Measurements from ENCODE around the gene BEND6.
"Not testable (repeated sequence)": the region's sequence is repeated elsewhere in the genome, so short reads cannot be mapped to it uniquely, and the experiment has no call there.

BEND6 gene

GRCh38 chr6:56986611-56987010, 31.7 kb downstream of the BEND6 start:
- DNase-seq: no peak

- no peak for DNase-seq
Measured at GRCh38 chr6:56988145-56988544, 33.2 kb downstream of the BEND6 start.

GRCh38 chr6:56992036-56992435, 37.1 kb downstream of the BEND6 start:
- DNase-seq: no peak

GRCh38 chr6:56992703-56993102, 37.8 kb downstream of the BEND6 start:
- no peak for DNase-seq

GRCh38 chr6:56995347-56995902, 40.5 kb downstream of the BEND6 start:
- no peak for DNase-seq

- DNase-seq: no peak
Measured at GRCh38 chr6:56996401-56996800, 41.5 kb downstream of the BEND6 start.

GRCh38 chr6:56999049-56999448, 44.1 kb downstream of the BEND6 start:
- DNase-seq: no peak

GRCh38 chr6:56999748-57000147, 44.8 kb downstream of the BEND6 start:
- not testable (repeated sequence) for DNase-seq

GRCh38 chr6:57002197-57002596, 47.3 kb downstream of the BEND6 start:
- DNase-seq: no peak

- DNase-seq: no peak
Measured at GRCh38 chr6:57004292-57004691, 49.4 kb downstream of the BEND6 start.

- no peak for DNase-seq
Measured at GRCh38 chr6:57006101-57006500, 51.2 kb downstream of the BEND6 start.

- not testable (repeated sequence) for DNase-seq
Measured at GRCh38 chr6:57008069-57008468, 53.2 kb downstream of the BEND6 start.

- DNase-seq: no peak
Measured at GRCh38 chr6:57013521-57013926, 58.6 kb downstream of the BEND6 start.

GRCh38 chr6:57017069-57017468, 62.2 kb downstream of the BEND6 start:
- no peak for DNase-seq

- no peak for DNase-seq
Measured at GRCh38 chr6:57017841-57018240, 62.9 kb downstream of the BEND6 start.

GRCh38 chr6:57019434-57019833, 64.5 kb downstream of the BEND6 start:
- DNase-seq: no peak

GRCh38 chr6:57021086-57021720, 66.3 kb downstream of the BEND6 start:
- DNase-seq: peak; percentile 87 to 92

GRCh38 chr6:57024321-57024720, 69.4 kb downstream of the BEND6 start:
- no peak for DNase-seq

- DNase-seq: no peak
Measured at GRCh38 chr6:57024775-57025174, 69.9 kb downstream of the BEND6 start.

- DNase-seq: no peak
Measured at GRCh38 chr6:57026001-57026400, 71.1 kb downstream of the BEND6 start.

- no peak for DNase-seq
Measured at GRCh38 chr6:57027301-57027700, 72.4 kb downstream of the BEND6 start.

GRCh38 chr6:57029213-57029612, 74.3 kb downstream of the BEND6 start:
- DNase-seq: no peak

GRCh38 chr6:57033228-57033627, 78.3 kb downstream of the BEND6 start:
- DNase-seq: no peak

GRCh38 chr6:57035549-57035948, 80.6 kb downstream of the BEND6 start:
- no peak for DNase-seq

GRCh38 chr6:57038906-57039305, 84.0 kb downstream of the BEND6 start:
- no peak for DNase-seq

Data from AML-193 (cell line).